ENCODE data around the gene TTC6. TPM values are rescaled to one million over a fixed set of nuclear protein-coding genes. Genes with fewer than 3 reads are reported as not detected.

Gene TTC6
- total RNA-seq, 2 experiments from 2014 or later: not detected

DNA sequence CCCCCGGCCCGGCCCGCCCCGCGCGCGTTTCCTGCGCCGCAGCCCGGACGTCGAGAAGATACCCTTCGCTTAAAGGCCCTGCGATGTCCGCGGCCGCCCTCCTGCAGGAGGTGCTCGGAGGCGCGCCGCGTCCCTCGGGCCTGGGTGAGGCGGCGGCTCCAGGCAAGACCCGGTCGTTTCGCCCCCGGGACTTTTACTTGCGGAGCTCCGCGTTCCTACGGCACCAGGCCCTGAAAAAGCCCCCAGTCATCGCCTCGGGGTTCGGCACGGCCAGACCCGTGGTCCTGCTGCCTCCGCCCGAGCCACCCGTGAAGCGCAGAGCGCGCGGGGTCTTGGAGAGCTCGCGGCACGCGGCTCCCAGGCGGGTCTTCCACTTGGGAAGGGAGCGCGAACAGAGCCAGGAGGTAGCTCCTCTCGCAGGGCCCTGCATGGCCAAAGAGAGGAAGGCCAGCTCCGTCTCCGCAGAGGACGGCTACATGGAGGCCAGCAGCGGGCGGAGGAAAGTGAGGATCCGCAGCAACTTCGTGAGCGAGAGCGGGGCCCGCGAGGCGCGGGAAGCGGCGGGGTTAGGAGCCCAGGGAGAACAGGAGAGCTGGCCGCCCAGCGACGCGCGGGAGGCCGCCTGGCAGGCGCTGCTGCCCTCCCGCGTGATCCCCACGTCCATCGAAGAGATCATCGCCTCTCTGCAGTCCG lies 26.9 kb downstream of the TTC6 start:
- intact Hi-C loops (cut with micrococcal nuclease): no loop called here
- Mint-ChIP-seq H3K27me3 (ENCODE audit: low read depth) (peaks cover 34% of the 10 kb centered on the region), H3K27ac (no peak overlapping the region), H3K4me3 (no peak overlapping the region), H3K4me1 (ENCODE audit: low read depth) (no peaks in the 10 kb centered on the region), H3K9me3 (peaks cover 7% of the 10 kb centered on the region), H3K36me3 (ENCODE audit: low read depth) (peaks cover 1% of the 10 kb centered on the region)
- no peak for DNase-seq
- CTCF ChIA-PET: interaction anchor here (1.6 kb wide), 1 partner anchor 252 kb away, joined by 4 read pairs; no protein-coding TSS in a partner anchor

DNA sequence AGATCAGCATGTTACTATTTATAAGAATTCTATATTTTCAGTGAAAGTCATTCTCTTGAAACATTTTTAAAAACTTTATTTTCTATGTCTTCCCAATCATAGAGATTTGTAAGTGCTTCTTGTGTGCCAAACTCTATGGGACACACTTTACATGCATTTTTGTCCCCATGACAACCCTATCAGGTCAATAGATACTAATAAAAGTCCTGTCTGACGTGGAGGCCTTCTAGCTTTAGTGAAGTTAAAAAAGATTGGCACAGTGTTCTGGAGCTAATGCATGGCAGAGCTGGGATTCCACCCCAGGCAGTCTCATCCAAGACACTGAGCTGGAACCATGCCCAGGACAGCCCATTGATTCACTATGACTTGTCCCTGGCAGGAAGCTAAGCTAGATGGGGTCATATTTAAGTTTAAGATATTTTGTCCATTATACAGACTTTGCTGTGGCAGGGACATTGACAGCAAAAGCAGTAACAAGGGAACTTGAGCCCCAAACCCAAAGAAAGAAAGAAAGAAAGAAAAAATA lies 28.1 kb downstream of the TTC6 start:
- H3K27me3 Mint-ChIP-seq (ENCODE audit: low read depth): peaks cover 34% of the 10 kb centered on the region
- CTCF ChIA-PET: interaction anchor here (0.5 to 1.6 kb wide), 2 partner anchors 251 to 397 kb away, joined by 4 read pairs; no protein-coding TSS in a partner anchor
- H3K4me1 Mint-ChIP-seq (ENCODE audit: low read depth): no peaks in the 10 kb centered on the region
- peaks cover 1% of the 10 kb centered on the region for H3K9me3 Mint-ChIP-seq
- intact Hi-C loops (cut with micrococcal nuclease): no loop called here
- no peak overlapping the region for H3K4me3 Mint-ChIP-seq
- no peak overlapping the region for H3K27ac Mint-ChIP-seq
- no peak for DNase-seq
- peaks cover 1% of the 10 kb centered on the region for H3K36me3 Mint-ChIP-seq (ENCODE audit: low read depth)

DNA sequence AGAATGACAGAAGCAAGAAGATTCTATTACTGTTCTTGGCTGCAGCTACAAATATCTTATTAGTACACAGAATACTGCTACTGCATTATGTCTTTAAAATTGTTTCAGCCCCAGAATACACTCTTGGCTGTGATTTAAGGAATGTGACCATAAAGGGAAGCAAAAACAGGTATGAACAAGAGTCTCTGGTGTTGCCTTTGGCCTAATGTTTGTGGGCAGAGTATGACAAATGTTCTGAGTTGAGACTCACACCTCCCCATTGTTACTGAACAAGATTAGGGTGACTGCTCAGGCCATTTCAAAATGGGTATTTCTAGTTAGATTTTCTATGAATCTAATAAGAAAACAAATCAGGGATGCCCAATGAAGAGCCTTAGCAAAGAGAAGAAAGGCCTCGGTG lies 28.5 kb downstream of the TTC6 start:
- intact Hi-C loops (cut with micrococcal nuclease): no loop called here
- H3K27me3 Mint-ChIP-seq (ENCODE audit: low read depth): peaks cover 34% of the 10 kb centered on the region
- peaks cover 1% of the 10 kb centered on the region for H3K9me3 Mint-ChIP-seq
- no peak for DNase-seq
- peaks cover 1% of the 10 kb centered on the region for H3K36me3 Mint-ChIP-seq (ENCODE audit: low read depth)
- no peaks in the 10 kb centered on the region for H3K4me1 Mint-ChIP-seq (ENCODE audit: low read depth)
- no peak overlapping the region for H3K27ac Mint-ChIP-seq
- CTCF ChIA-PET: interaction anchor here (1.6 kb wide), 1 partner anchor 251 kb away, joined by 4 read pairs; no protein-coding TSS in a partner anchor
- H3K4me3 Mint-ChIP-seq: no peak overlapping the region

DNA sequence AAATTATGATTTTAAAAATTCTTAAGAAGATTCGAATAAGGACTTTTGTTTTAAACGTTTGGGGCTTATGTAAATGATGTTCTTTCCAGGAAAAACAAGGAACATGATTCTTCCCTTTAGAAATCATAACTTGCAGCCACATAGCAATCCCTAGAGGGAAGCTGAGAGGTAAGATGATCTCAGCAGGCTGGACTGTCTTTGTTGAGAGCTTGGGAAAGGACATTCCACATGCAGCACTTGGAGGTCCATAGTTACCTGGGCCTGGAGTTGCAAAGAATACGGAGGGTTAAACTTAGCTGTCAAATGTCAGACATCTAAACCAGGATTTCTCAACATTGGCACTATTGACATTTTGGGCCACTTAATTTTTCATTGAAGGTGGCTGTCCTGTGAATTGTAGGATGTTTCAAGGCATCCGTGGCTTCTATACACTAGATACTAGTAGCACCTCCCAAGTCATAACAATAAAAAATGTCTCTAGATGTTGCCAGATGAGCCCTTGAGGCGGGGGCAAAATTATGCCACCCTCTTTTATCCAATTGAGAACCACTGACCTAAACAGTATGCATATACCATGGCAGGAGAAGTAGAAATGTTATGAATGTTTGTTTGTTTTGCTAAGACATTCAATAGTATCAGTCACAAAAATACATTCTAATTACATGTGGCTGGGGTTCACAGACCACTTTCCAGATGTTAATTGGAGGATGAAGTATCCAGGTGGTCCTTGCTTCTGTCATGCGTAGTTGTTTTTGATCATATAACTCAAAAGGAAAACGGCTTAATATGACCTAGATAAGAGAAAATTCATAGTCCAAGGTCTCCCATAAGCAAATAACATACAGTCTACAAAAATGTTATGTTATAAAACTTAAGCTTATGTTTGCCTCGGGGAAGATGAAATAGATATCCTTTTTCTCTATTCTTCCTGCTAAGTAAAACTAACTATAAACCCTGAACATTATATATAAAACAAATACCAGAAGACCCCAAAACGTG lies 30.5 kb downstream of the TTC6 start:
- peaks cover 13% of the 10 kb centered on the region for H3K9me3 Mint-ChIP-seq

DNA sequence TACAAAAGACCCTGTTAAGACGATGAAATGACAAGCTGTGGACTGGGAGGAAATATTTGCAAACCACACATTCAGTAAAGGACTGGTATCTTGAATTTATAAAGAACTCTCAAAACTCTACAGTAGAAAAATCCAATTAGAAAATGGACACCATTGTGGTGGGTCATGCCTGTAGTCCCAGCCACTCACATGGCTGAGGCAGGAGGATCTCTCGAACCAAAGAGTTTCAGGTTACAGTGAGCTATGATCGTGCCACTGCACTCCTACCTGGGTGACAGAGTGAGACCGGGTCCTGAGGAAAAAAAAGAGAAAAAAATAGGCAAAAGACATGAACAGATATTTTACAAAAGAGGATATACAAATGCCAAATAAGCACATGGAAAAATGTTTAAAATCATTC lies 41.9 kb downstream of the TTC6 start:
- Mint-ChIP-seq H3K4me3 (no peak overlapping the region), H3K36me3 (ENCODE audit: low read depth) (no peaks in the 10 kb centered on the region), H3K4me1 (ENCODE audit: low read depth) (no peaks in the 10 kb centered on the region), H3K9me3 (peaks cover 3% of the 10 kb centered on the region), H3K27ac (no peak overlapping the region), H3K27me3 (ENCODE audit: low read depth) (peaks cover 3% of the 10 kb centered on the region)
- intact Hi-C loops (cut with micrococcal nuclease): no loop called here
- no peak for DNase-seq
- CTCF ChIA-PET: no interaction called here

More for the DNA sequence above, 30.5 kb downstream of the TTC6 start:
- Mint-ChIP-seq H3K4me3 (no peak overlapping the region), H3K27me3 (ENCODE audit: low read depth) (peaks cover 26% of the 10 kb centered on the region), H3K36me3 (ENCODE audit: low read depth) (peaks cover under 1% of the 10 kb centered on the region), H3K27ac (no peak overlapping the region), H3K4me1 (ENCODE audit: low read depth) (no peaks in the 10 kb centered on the region)
- intact Hi-C loops (cut with micrococcal nuclease): no loop called here
- no peak for DNase-seq
- CTCF ChIA-PET: no interaction called here

DNA sequence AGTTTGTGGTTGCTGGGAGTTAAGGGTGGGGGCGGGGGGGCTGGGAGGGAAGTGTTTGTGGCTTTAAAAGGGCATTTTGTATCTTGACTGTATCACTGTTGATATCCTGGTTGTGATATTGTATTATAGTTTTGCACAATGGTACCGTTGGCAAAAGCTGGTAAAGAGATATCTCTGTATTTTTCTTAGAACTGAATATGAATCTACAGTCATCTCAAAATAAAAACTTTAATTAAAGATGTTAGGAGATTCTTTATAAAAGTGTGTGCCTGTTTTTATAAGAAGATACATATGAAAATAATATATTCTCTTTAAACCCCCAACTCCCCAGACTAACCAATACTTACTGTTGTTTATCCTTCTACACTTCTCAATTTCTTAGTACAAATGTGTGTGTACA lies 43.2 kb downstream of the TTC6 start:
- Mint-ChIP-seq H3K27ac (no peak overlapping the region), H3K27me3 (ENCODE audit: low read depth) (peaks cover 3% of the 10 kb centered on the region), H3K36me3 (ENCODE audit: low read depth) (no peaks in the 10 kb centered on the region), H3K9me3 (peaks cover 3% of the 10 kb centered on the region), H3K4me1 (ENCODE audit: low read depth) (no peaks in the 10 kb centered on the region), H3K4me3 (no peak overlapping the region)
- intact Hi-C loops (cut with micrococcal nuclease): no loop called here
- CTCF ChIA-PET: no interaction called here
- DNase-seq: no peak

DNA sequence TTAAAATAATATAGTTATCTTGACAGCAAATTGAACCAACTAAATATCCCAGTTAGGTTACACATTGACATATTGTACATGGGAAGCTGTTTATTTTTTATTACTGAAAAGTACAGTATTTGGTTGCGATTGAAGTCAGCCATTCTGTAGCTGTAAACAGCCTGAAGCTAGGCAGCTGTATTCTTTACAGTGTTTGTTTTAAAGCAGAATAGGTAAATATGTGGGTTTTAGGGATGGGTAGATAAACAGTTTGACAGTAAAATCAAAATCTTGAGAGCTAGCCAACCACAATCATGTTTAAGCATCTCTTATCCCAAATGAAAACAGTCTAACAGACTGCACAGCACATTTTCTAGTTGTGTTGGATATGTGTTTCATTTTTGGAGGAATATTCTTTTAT lies 45.7 kb downstream of the TTC6 start:
- Mint-ChIP-seq H3K4me1 (ENCODE audit: low read depth) (no peaks in the 10 kb centered on the region), H3K9me3 (no peaks in the 10 kb centered on the region), H3K4me3 (no peak overlapping the region), H3K27ac (no peak overlapping the region), H3K36me3 (ENCODE audit: low read depth) (no peaks in the 10 kb centered on the region), H3K27me3 (ENCODE audit: low read depth) (no peaks in the 10 kb centered on the region)
- CTCF ChIA-PET: no interaction called here
- intact Hi-C loops (cut with micrococcal nuclease): no loop called here
- no peak for DNase-seq

DNA sequence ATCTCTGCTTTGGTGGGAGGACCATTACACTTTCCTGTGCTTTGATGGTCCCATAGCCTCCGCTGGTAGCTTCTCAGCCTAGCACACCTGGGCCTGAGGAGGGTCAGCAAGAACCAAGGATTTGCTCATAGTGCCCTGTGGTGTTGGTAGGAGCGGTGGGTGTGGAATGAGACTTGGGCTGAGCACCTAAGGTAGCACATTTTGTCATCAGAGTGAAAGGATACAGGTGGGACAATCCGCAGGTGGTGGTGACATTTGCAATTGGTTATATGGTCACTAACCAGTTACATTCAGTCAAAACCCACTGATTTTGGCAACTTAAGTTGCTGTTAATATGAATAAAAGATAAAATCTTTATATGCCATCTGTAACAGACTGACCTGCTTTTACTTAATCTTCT lies 46.7 kb downstream of the TTC6 start:
- CTCF ChIA-PET: no interaction called here
- Mint-ChIP-seq H3K27ac (no peak overlapping the region), H3K9me3 (no peaks in the 10 kb centered on the region), H3K4me3 (no peak overlapping the region), H3K4me1 (ENCODE audit: low read depth) (no peaks in the 10 kb centered on the region), H3K36me3 (ENCODE audit: low read depth) (no peaks in the 10 kb centered on the region), H3K27me3 (ENCODE audit: low read depth) (no peaks in the 10 kb centered on the region)
- intact Hi-C loops (cut with micrococcal nuclease): no loop called here
- DNase-seq: no peak

DNA sequence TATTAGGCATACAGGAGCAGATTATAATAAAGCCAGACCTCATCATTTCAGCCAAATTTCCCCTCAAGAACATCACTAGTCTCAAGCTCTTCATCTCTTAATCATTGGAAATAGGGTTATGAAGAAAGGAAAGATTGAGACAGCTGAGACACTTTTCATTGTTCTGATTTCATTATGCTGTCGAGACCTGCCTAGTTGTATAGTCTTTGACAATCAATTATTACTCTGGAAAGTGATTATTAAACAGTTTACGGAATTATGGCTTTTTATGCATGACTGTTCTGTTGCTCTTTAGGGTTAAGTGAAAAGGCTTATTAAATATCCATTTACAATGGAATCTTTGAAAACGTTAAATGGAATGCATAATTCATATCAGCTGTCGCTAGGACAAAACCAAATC lies 48.3 kb downstream of the TTC6 start:
- Mint-ChIP-seq H3K27ac (no peak overlapping the region), H3K27me3 (ENCODE audit: low read depth) (no peaks in the 10 kb centered on the region), H3K9me3 (no peaks in the 10 kb centered on the region), H3K36me3 (ENCODE audit: low read depth) (no peaks in the 10 kb centered on the region), H3K4me3 (no peak overlapping the region), H3K4me1 (ENCODE audit: low read depth) (no peaks in the 10 kb centered on the region)
- CTCF ChIA-PET: no interaction called here
- intact Hi-C loops (cut with micrococcal nuclease): no loop called here
- no peak for DNase-seq

Other genes starting within 250 kb of the TTC6 start
- not detected for gene FOXA1, start 380 bp upstream of the TTC6 start, total RNA-seq

Measured in activated naive CD4-positive, alpha-beta T cell treated with anti-CD3 and anti-CD28 coated beads for 36 hours (primary cell).